HL-60 (cell line): Measurements from ENCODE around the gene PTEN.

Experiments used
- CTCF ChIP-seq: IDR thresholded peaks from one replicate; pipeline ENCODE4 v1.5.1; 2011; ENCODE audit warnings: low read length, control low read depth, inconsistent platforms; ENCODE audit not compliant: insufficient read depth
- POLR2AphosphoS5 ChIP-seq: IDR thresholded peaks from 2 replicates; pipeline ENCODE4 v1.6.1; 2012; ENCODE audit warnings: low read depth
- TF ChIP-seq, protein P1 (sequence below): IDR thresholded peaks from 2 replicates; pipeline ENCODE4 v1.6.1; 2012; ENCODE audit warnings: low read depth; ENCODE audit not compliant: insufficient replicate concordance

- TF ChIP-seq CTCF = no peak
- TF ChIP-seq, protein P1, sequence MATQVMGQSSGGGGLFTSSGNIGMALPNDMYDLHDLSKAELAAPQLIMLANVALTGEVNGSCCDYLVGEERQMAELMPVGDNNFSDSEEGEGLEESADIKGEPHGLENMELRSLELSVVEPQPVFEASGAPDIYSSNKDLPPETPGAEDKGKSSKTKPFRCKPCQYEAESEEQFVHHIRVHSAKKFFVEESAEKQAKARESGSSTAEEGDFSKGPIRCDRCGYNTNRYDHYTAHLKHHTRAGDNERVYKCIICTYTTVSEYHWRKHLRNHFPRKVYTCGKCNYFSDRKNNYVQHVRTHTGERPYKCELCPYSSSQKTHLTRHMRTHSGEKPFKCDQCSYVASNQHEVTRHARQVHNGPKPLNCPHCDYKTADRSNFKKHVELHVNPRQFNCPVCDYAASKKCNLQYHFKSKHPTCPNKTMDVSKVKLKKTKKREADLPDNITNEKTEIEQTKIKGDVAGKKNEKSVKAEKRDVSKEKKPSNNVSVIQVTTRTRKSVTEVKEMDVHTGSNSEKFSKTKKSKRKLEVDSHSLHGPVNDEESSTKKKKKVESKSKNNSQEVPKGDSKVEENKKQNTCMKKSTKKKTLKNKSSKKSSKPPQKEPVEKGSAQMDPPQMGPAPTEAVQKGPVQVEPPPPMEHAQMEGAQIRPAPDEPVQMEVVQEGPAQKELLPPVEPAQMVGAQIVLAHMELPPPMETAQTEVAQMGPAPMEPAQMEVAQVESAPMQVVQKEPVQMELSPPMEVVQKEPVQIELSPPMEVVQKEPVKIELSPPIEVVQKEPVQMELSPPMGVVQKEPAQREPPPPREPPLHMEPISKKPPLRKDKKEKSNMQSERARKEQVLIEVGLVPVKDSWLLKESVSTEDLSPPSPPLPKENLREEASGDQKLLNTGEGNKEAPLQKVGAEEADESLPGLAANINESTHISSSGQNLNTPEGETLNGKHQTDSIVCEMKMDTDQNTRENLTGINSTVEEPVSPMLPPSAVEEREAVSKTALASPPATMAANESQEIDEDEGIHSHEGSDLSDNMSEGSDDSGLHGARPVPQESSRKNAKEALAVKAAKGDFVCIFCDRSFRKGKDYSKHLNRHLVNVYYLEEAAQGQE = no peak
- TF ChIP-seq POLR2AphosphoS5 = no peak
Observed at GRCh38 chr10:87841186-87841585, 22.2 kb upstream of the PTEN start.
